Hepatocyte (in vitro differentiated cells): ENCODE data around the gene SND1.

Experiments used
- CTCF ChIP-seq: fragments of 200-600 bp; sonication (generic); IDR thresholded peaks from 2 replicates; pipeline ENCODE4 v1.5.1; 2016; ENCODE audit warnings: antibody characterized with exemption, mild to moderate bottlenecking; ENCODE audit not compliant: poor library complexity
- EZH2 ChIP-seq: fragments of 200-600 bp; sonication (generic); IDR thresholded peaks from 2 replicates; pipeline ENCODE4 v1.6.1; 2016; ENCODE audit warnings: antibody characterized with exemption, mild to moderate bottlenecking, borderline replicate concordance
- EZH2phosphoT487 ChIP-seq: fragments of 200-600 bp; sonication (generic); IDR thresholded peaks from one replicate; pipeline ENCODE4 v1.6.1; 2018; ENCODE audit warnings: antibody characterized with exemption, mild to moderate bottlenecking, low read depth, moderate library complexity; ENCODE audit not compliant: unreplicated experiment, severe bottlenecking

GRCh38 chr7:127751062-127751461 is 99.1 kb downstream of the SND1 start:
- TF ChIP-seq CTCF (no peak), EZH2phosphoT487 (no peak), EZH2 (no peak)
